ENCODE measurements around the gene COL6A3.

Gene COL6A3

DNA sequence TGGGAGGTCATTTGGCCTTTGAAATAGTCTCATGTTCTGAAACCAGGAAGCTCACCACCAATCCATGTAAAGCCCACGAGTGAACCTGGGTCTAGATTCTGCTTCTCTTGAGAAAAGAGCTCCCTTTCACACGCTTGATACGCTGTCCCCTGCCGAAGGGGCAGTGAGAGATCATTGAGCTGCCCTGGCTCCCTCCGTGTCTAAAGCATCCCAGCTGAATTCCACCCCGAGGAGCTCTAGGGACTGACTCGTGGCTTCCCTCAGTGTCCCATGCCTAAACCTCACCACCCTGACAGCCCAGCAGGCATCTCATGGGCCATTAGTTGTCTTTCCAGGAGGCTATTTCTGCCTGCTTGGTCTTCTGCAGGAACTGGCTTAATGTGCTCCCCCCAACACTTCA is 68.6 kb downstream of the COL6A3 start:
- DNase-seq, result no peak

GRCh38 chr2:237344942-237345341 is 69.0 kb downstream of the COL6A3 start:
- no peak for DNase-seq

DNA sequence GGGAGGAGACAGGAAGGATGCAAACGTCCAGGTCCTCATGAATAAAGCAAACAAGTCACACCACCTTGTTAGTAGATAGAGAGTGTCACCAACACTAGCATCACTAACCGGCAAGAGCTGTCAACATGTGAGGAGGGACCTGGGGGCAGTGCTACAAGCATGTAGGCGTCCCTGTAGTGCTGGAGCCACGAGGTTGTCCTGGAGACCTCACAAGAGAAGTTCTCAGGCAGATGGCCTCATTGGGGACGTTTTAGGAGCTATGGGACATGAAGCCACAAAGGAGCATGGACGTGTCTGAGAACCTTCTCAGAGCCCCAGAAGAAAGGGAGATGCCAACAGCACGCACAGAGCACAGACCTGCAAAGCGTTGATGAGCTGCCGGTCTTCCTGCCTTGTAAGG is 70.0 kb downstream of the COL6A3 start:
- no peak for DNase-seq

DNA sequence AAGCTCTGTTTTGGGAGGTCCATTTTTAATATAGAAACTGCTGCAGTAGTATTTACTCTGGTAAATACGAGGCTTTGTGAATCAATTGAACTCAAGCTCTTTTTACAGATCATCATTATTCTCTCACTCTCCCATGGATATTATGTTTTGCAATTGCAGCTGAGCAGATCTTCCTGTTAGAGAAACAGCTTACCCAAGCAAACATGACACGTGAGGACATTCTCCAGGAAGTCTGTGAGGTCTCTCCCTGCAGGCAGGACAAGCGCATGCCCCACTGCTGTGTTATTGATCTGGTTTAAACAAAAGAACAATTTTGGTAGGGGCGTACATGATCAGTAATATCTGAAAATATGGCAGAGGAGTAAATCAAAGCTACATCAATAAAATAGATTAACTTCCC is 72.1 kb downstream of the COL6A3 start:
- no peak for DNase-seq

DNA sequence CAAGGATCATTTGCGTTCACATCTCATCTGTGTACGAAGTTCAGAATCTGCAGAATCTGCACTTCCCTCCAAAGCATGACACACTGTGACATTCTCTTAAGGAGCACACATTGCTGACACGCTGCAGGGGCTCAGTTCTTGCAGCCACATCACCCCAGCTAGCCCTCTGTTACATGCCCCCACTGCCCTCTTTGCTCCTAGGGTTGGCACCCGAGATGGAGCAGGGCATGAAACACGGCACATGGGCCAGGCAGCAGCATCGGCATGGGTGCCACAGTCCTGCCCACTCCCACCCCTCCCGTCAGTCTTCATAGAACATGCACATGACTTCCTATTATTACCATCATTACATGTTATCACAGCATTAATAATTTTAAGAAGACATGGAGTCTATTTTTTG is 76.4 kb downstream of the COL6A3 start:
- no peak for DNase-seq

GRCh38 chr2:237336131-237336530 is 77.8 kb downstream of the COL6A3 start:
- no peak for DNase-seq

DNA sequence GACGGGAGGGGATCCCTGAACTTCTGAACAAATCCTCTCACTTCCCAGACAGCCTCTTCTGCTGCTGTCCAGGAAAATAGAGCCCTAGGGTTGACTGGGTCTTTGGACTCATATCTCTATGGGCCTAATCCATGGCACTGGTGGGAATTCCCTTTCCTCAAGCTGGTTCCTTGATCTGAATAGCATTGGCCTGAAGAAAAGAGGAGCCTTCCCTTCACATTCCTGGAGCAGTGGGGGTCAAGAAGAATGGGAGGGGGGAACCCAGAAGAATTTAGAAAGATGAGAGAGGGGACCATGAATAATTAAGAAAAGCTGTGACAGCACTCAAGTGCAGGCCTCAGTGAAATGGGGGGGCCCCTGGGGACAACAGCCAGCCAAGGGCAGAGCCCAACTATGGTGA is 80.2 kb downstream of the COL6A3 start:
- no peak for DNase-seq

DNA sequence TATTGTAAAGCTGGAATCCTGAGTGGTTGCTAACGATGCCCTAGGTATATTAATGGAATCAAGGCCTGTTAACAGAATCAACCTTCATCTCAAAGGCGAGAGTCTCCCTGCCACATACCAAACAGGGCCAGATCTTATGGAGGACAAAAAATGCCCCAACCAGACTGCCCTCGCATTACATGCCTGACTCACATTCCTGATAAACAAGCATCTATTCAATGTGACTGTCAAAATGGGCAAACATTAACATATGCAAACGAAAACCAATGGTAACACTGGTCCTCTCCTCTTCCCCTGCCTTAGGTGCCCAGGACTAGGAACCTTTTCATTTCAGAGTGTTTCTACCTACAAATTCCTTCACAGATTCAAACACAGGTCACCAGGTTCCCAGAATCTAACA is 83.4 kb downstream of the COL6A3 start:
- no peak for DNase-seq

DNA sequence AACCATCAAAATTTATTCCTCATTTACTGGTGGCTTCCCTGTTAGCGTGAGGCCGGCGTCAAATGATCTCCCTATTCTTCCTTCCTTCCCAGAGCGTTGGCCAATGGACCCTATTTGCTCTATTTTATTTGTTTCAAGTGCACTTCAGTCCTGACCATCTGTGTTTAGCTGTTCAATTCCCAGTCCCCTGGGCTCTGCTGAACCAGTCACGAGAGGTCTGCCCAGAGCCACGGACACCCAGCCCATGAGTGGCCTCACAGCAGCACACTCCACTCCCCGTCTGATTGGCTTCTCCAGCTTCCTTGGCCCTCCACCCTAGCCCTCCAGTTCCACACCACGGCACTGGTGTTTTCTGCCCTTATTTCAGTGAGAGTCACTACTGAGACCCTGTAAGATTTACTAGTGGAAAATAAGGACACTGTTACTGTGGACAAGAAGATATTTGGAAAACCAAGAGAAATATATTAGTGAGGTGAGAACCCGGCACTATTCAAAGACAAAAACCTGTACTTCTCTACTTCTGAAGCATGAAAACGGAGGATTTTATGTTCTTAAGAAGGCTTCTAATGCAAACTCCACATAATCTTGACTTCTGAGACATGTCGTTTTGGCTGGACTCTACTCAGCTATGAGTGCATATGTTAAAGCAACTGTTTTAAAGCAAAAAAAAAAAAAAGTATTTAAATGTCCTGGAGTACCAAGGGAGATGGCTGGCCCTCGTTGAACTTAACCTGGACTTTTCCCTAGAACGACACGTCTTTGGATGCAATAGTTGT is 86.6 kb downstream of the COL6A3 start:
- no peak for DNase-seq

- no peak for DNase-seq
Observed at GRCh38 chr2:237326266-237327171, 87.4 kb downstream of the COL6A3 start.

GRCh38 chr2:237324837-237325236 is 89.1 kb downstream of the COL6A3 start:
- DNase-seq, result no peak

DNA sequence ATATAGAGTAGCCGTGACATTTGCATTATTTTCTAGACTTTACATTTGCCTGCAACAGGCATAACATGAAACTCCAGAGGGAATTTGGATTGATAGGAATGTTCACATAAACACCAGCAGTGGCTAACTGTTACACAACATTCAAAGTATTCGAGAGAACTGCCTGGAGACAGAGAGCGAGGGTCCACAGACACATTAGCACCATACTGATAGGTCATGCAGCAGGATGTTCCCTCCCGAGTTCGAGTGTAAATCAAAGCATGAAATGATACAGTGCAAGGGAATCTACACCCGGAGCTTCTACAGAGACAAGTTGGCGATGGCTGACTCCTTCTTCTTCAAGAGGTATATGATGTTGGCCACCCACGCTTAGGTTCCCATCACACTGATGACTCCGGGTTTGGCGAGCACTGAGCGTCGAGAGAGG is 89.5 kb downstream of the COL6A3 start:
- no peak for DNase-seq

GRCh38 chr2:237323656-237324055 is 90.3 kb downstream of the COL6A3 start:
- no peak for DNase-seq

GRCh38 chr2:237322564-237322963 is 91.4 kb downstream of the COL6A3 start:
- no peak for DNase-seq

DNA sequence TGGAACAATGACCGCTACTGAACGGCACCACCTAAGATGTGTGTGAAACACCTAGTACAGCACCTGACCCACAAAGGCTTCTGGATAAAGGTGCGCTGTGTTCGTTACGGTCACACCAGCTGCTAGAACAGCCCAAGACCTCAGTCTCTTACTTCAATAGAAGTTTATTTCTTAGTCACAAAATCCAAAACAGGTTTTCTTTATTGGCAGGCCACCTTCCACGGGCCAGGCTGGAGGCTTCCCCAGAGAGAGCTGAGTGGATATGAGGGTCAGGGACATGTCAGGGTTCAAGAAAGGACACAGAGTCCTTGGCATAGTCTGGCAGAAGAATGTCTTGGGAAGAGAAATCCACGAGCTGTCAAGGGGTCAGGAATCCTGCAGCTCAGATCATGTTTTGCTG is 92.2 kb downstream of the COL6A3 start:
- no peak for DNase-seq

GRCh38 chr2:237320801-237321560 is 93.0 kb downstream of the COL6A3 start:
- DNase-seq, result no peak

DNA sequence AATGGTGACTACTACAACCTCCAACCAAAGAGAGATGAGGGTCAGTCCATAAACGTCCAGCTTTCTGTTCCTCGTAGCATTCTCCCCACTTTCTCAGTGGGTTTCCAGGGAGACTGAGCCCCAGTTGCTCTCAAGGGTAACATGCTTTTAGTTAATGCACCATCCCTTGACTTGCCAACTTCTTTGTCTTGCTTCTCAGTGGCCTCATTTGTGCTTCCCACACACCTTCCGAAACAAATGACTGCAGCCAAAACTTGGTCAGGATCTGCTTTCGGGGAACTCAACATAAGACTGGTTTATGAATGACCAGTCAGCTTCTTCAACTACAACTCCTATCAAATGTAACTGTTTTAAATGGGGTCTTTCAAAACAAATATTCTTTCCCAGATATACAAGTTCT is 94.1 kb downstream of the COL6A3 start:
- DNase-seq, result no peak

DNA sequence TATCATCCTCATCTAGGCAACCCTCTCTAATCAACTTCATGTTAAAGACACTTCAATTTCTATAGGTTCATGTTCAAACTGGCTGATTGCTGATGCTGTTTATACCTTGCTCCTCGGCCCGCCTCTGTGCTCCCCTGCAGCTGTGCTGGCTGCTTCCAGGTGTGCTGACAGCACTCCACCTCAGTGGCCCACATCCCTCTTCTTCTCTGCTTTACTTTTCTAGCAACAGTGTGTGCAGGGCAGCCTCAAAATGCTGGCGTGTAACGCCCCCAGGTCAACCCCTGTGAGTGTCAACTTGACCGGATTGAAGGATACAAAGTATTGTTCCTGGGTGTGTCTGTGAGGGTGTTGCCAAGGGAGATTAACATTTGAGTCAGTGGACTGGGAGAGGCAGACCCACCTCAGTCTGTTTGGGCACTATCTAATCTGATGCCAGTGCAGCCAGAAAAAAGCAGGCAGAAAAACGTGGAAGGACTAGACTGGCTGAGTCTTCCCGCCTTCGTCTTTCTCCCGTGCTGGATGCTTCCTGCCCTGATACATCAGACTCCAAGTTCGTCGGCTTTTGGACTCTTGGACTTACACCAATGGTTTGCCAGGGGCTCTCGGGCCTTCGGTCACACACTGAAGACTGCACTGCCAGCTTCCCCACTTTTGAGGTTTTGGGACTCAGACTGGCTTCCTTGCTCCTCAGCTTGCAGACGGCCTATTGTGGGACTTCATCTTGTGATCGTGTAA is 94.7 kb downstream of the COL6A3 start:
- DNase-seq, result no peak

DNA sequence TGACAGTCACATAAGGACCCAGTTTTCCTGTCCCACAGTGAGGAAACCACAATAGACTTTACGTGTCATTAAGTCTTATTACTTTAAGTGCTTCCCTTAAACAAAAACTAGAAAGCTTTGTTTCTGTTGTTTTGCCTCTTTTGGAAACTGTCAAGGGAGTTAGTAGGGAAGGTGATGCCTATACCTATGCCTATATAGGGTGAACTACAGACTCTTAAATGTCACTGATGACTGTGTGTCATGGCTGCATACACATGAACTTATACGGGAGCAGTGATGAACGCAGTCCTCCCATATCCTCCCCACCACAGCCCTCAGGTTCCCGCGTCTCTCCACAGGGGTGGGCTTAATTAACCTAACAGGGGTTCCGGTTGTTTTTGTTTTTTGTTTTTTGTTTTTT is 97.6 kb downstream of the COL6A3 start:
- DNase-seq, result no peak

DNA sequence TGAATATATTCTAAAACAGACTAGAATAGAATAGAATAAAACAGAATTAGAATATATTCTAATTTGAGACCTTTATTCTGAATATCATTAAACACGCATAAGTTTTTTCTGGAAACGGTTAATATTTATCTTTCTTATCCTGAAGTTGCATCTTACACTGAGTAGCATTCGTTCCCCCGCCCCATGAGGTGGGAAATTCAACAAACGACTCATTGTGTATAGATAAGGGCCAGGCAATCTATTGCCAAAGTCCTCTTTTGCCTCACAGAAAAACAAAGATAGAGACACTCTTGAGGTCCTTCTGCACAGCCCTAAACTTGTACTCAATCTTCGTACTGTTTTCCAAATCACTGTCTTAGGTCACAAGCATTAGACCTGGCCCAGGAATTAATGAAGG is 98.1 kb downstream of the COL6A3 start:
- no peak for DNase-seq

GRCh38 chr2:237315170-237315828 is 98.7 kb downstream of the COL6A3 start:
- DNase-seq, result no peak

DNA sequence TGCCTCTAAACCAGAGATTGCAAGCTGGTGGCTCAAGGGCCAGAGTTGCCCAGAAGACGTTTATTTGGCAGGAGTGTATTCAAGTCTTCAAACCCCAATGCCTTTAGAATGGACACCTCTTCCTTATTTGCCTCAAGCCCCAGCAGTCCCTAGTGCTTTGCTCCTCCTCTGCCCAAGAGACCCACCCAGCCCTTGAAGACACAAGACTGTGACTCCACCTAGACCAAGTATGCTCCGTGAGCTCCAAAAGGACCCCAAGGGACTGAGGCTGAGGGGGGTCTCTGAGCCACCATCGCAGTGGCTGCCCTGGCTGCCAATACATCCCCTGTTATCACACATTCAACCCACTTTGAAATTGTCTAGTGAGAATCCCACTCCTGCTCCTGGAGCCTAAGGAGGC is 99.3 kb downstream of the COL6A3 start:
- DNase-seq, result no peak
